HG02852 (cell line): ENCODE results near the gene CREB3L4.

Experiments used
- ATAC-seq: cut with Tn5 transposase; IDR thresholded peaks from one replicate; pipeline ENCODE4 v1.9.1; 2021; ENCODE audit warnings: mild to moderate bottlenecking, moderate library complexity; ENCODE audit not compliant: unreplicated experiment

CREB3L4 gene

GRCh38 chr1:153936011-153936802 is 31.5 kb upstream of the CREB3L4 start:
- ATAC-seq = no peak

GRCh38 chr1:153937331-153937730 is 30.4 kb upstream of the CREB3L4 start:
- no peak for ATAC-seq

GRCh38 chr1:153938996-153939395 is 28.7 kb upstream of the CREB3L4 start:
- no peak for ATAC-seq

GRCh38 chr1:153939476-153939875 is 28.2 kb upstream of the CREB3L4 start:
- no peak for ATAC-seq

- no peak for ATAC-seq
Measured at GRCh38 chr1:153940756-153941155, 26.9 kb upstream of the CREB3L4 start.

GRCh38 chr1:153941826-153942725 is 25.6 kb upstream of the CREB3L4 start:
- no peak for ATAC-seq

- no peak for ATAC-seq
Measured at GRCh38 chr1:153942766-153943549, 24.7 kb upstream of the CREB3L4 start.

GRCh38 chr1:153944005-153944826 is 23.5 kb upstream of the CREB3L4 start:
- ATAC-seq = no peak

GRCh38 chr1:153944827-153945117 is 22.9 kb upstream of the CREB3L4 start:
- no peak for ATAC-seq

GRCh38 chr1:153945131-153945794 is 22.4 kb upstream of the CREB3L4 start:
- peak; percentile 5 for ATAC-seq

- peak; percentile 68 for ATAC-seq
Measured at GRCh38 chr1:153945795-153946621, 21.7 kb upstream of the CREB3L4 start.

GRCh38 chr1:153946622-153947241 is 21.0 kb upstream of the CREB3L4 start, which contains the start of gene DENND4B:
Gene DENND4B (minus strand): TSS chr1:153946718. CDS start chr1:153944374, 2,344 bp downstream.
- ATAC-seq = peak; percentile 64

GRCh38 chr1:153951183-153951582 is 16.5 kb upstream of the CREB3L4 start:
- no peak for ATAC-seq

GRCh38 chr1:153951801-153952200 is 15.9 kb upstream of the CREB3L4 start:
- ATAC-seq = no peak

GRCh38 chr1:153953859-153954365 is 13.8 kb upstream of the CREB3L4 start:
- no peak for ATAC-seq

GRCh38 chr1:153954826-153955225 is 12.9 kb upstream of the CREB3L4 start:
- ATAC-seq = no peak

- no peak for ATAC-seq
Measured at GRCh38 chr1:153956997-153957715, 10.5 kb upstream of the CREB3L4 start.

GRCh38 chr1:153957744-153958110 is 10.0 kb upstream of the CREB3L4 start:
- ATAC-seq = peak; percentile 15
